ENCODE measurements around the gene DNAAF1.
"Not testable (repeated sequence)": the region's sequence is repeated elsewhere in the genome, so short reads cannot be mapped to it uniquely, and the experiment has no call there.

DNAAF1 gene

GRCh38 chr16:84111525-84111924, 33.6 kb upstream of the DNAAF1 start:
- H3K9ac ChIP-seq (ENCODE audit: low read length), result no peak overlapping the region
- H3K4me3 ChIP-seq (ENCODE audit: low read depth in 1 of 2, low read length in 2 of 2), result no peak overlapping the region
- no peaks in the 10 kb centered on the region for H3K36me3 ChIP-seq (ENCODE audit: insufficient read depth, low read length)
- no peak overlapping the region for H3K27ac ChIP-seq (ENCODE audit: low read depth, low read length)
- no peaks in the 10 kb centered on the region for H3K9me3 ChIP-seq (ENCODE audit: low read length)
- H3K27me3 ChIP-seq (ENCODE audit: control insufficient read depth in 1 of 2, insufficient read depth in 2 of 2, low read length in 2 of 2), result no peaks in the 10 kb centered on the region
- H3K4me1 ChIP-seq (ENCODE audit: insufficient read depth, low read length), result peaks cover 15% of the 10 kb centered on the region

GRCh38 chr16:84111949-84112348, 33.2 kb upstream of the DNAAF1 start:
- H3K4me1 ChIP-seq (ENCODE audit: insufficient read depth, low read length), result peaks cover 15% of the 10 kb centered on the region
- not testable (repeated sequence) for H3K9ac ChIP-seq (ENCODE audit: low read length); H3K27me3 ChIP-seq (ENCODE audit: control insufficient read depth in 1 of 2, insufficient read depth in 2 of 2, low read length in 2 of 2); H3K36me3 ChIP-seq (ENCODE audit: insufficient read depth, low read length); H3K27ac ChIP-seq (ENCODE audit: low read depth, low read length); H3K4me3 ChIP-seq (ENCODE audit: low read depth in 1 of 2, low read length in 2 of 2); H3K9me3 ChIP-seq (ENCODE audit: low read length)

GRCh38 chr16:84115919-84116719, 29.0 kb upstream of the DNAAF1 start:
- H3K27ac ChIP-seq (ENCODE audit: low read depth, low read length), result peak overlapping the region; percentile 90
- H3K9ac ChIP-seq (ENCODE audit: low read length), result peak overlapping the region; percentile 78
- H3K4me3 ChIP-seq (ENCODE audit: low read depth in 1 of 2, low read length in 2 of 2), result peak overlapping the region; percentile 94 to 95
- H3K4me1 ChIP-seq (ENCODE audit: insufficient read depth, low read length), result peaks cover 16% of the 10 kb centered on the region
- H3K36me3 ChIP-seq (ENCODE audit: insufficient read depth, low read length), result no peaks in the 10 kb centered on the region
- no peaks in the 10 kb centered on the region for H3K9me3 ChIP-seq (ENCODE audit: low read length)
- no peaks in the 10 kb centered on the region for H3K27me3 ChIP-seq (ENCODE audit: control insufficient read depth in 1 of 2, insufficient read depth in 2 of 2, low read length in 2 of 2)

GRCh38 chr16:84116720-84117493, 28.2 kb upstream of the DNAAF1 start, which contains the start of gene MBTPS1:
TSS of gene MBTPS1 (minus strand) at chr16:84116942. CDS start at chr16:84101783, 15,159 bp downstream.
- Histone ChIP-seq H3K4me1 (ENCODE audit: insufficient read depth, low read length) (peaks cover 16% of the 10 kb centered on the region), H3K9me3 (ENCODE audit: low read length) (no peaks in the 10 kb centered on the region), H3K9ac (ENCODE audit: low read length) (peak within 1 kb of the TSS; percentile 80), H3K27me3 (ENCODE audit: control insufficient read depth in 1 of 2, insufficient read depth in 2 of 2, low read length in 2 of 2) (no peaks in the 10 kb centered on the region), H3K36me3 (ENCODE audit: insufficient read depth, low read length) (no peaks in the 10 kb centered on the region), H3K4me3 (ENCODE audit: low read depth in 1 of 2, low read length in 2 of 2) (peak within 1 kb of the TSS; percentile 94 to 95), H3K27ac (ENCODE audit: low read depth, low read length) (peak within 1 kb of the TSS; percentile 90)

GRCh38 chr16:84117494-84117843, 27.6 kb upstream of the DNAAF1 start:
- peak overlapping the region; percentile 80 for H3K9ac ChIP-seq (ENCODE audit: low read length)
- H3K9me3 ChIP-seq (ENCODE audit: low read length), result no peaks in the 10 kb centered on the region
- no peaks in the 10 kb centered on the region for H3K36me3 ChIP-seq (ENCODE audit: insufficient read depth, low read length)
- H3K4me1 ChIP-seq (ENCODE audit: insufficient read depth, low read length), result peaks cover 16% of the 10 kb centered on the region
- peak overlapping the region; percentile 90 for H3K27ac ChIP-seq (ENCODE audit: low read depth, low read length)
- no peaks in the 10 kb centered on the region for H3K27me3 ChIP-seq (ENCODE audit: control insufficient read depth in 1 of 2, insufficient read depth in 2 of 2, low read length in 2 of 2)
- H3K4me3 ChIP-seq (ENCODE audit: low read depth in 1 of 2, low read length in 2 of 2), result peak overlapping the region; percentile 94 to 95

DNA sequence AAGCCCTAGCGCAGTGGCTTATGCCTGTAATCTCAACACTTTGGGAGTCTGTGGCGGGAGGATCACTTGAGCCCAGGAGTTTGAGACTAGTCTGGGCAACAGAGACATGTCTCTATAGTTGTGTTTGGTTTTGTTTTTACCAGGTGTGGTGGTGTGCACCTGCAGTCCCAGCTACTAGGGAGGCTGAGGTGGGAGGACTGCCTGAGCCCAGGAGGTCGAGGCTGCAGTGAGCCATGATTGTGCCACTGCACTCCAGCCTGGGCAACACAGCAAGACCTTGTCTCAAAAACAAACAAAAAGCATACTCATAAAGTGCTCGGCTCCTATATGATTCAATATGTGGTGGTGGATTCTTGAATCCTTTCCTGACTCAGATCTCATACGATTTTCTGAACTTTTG, 26.8 kb upstream of the DNAAF1 start:
- not testable (repeated sequence) for H3K9me3 ChIP-seq (ENCODE audit: low read length); H3K27me3 ChIP-seq (ENCODE audit: control insufficient read depth in 1 of 2, insufficient read depth in 2 of 2, low read length in 2 of 2)

GRCh38 chr16:84119368-84119767, 25.7 kb upstream of the DNAAF1 start:
- Histone ChIP-seq H3K4me3 (ENCODE audit: low read depth in 1 of 2, low read length in 2 of 2) (no peak overlapping the region), H3K4me1 (ENCODE audit: insufficient read depth, low read length) (peaks cover 16% of the 10 kb centered on the region), H3K36me3 (ENCODE audit: insufficient read depth, low read length) (peaks cover 14% of the 10 kb centered on the region), H3K27ac (ENCODE audit: low read depth, low read length) (no peak overlapping the region), H3K9ac (ENCODE audit: low read length) (no peak overlapping the region), H3K27me3 (ENCODE audit: control insufficient read depth in 1 of 2, insufficient read depth in 2 of 2, low read length in 2 of 2) (no peaks in the 10 kb centered on the region), H3K9me3 (ENCODE audit: low read length) (no peaks in the 10 kb centered on the region)

More for the DNA sequence above, 26.8 kb upstream of the DNAAF1 start:
- not testable (repeated sequence) for H3K9ac ChIP-seq (ENCODE audit: low read length); H3K4me3 ChIP-seq (ENCODE audit: low read depth in 1 of 2, low read length in 2 of 2); H3K36me3 ChIP-seq (ENCODE audit: insufficient read depth, low read length); H3K27ac ChIP-seq (ENCODE audit: low read depth, low read length)
- H3K4me1 ChIP-seq (ENCODE audit: insufficient read depth, low read length), result peaks cover 16% of the 10 kb centered on the region

GRCh38 chr16:84120023-84120422, 25.1 kb upstream of the DNAAF1 start:
- H3K9me3 ChIP-seq (ENCODE audit: low read length), result no peaks in the 10 kb centered on the region
- H3K27me3 ChIP-seq (ENCODE audit: control insufficient read depth in 1 of 2, insufficient read depth in 2 of 2, low read length in 2 of 2), result no peaks in the 10 kb centered on the region
- peaks cover 15% of the 10 kb centered on the region for H3K4me1 ChIP-seq (ENCODE audit: insufficient read depth, low read length)
- H3K9ac ChIP-seq (ENCODE audit: low read length), result no peak overlapping the region
- no peak overlapping the region for H3K27ac ChIP-seq (ENCODE audit: low read depth, low read length)
- no peak overlapping the region for H3K4me3 ChIP-seq (ENCODE audit: low read depth in 1 of 2, low read length in 2 of 2)
- H3K36me3 ChIP-seq (ENCODE audit: insufficient read depth, low read length), result peaks cover 18% of the 10 kb centered on the region

DNA sequence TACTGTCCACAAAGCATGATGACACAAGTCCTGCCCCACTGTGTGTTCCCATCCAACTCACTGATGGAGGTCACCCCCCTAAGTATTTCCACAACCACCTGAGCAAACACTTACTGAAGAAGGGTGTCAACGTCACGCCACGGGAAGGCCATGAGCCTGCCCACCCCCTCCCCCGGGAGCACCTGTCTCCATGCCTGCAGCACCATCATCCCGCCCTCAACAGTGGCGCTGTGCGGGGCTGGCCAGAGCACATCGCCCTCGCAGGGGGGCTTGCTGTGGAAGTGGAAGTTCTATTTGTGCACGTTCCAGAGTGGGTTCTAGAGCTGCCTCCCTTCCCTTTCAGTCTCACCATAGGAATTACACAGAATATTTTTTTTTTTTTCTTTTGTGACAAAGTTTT, 24.1 kb upstream of the DNAAF1 start:
- H3K27ac ChIP-seq (ENCODE audit: low read depth, low read length), result no peak overlapping the region
- H3K9ac ChIP-seq (ENCODE audit: low read length), result no peak overlapping the region
- H3K27me3 ChIP-seq (ENCODE audit: control insufficient read depth in 1 of 2, insufficient read depth in 2 of 2, low read length in 2 of 2), result no peaks in the 10 kb centered on the region
- no peaks in the 10 kb centered on the region for H3K9me3 ChIP-seq (ENCODE audit: low read length)
- H3K4me1 ChIP-seq (ENCODE audit: insufficient read depth, low read length), result peaks cover 6% of the 10 kb centered on the region
- no peak overlapping the region for H3K4me3 ChIP-seq (ENCODE audit: low read depth in 1 of 2, low read length in 2 of 2)
- peaks cover 19% of the 10 kb centered on the region for H3K36me3 ChIP-seq (ENCODE audit: insufficient read depth, low read length)

DNA sequence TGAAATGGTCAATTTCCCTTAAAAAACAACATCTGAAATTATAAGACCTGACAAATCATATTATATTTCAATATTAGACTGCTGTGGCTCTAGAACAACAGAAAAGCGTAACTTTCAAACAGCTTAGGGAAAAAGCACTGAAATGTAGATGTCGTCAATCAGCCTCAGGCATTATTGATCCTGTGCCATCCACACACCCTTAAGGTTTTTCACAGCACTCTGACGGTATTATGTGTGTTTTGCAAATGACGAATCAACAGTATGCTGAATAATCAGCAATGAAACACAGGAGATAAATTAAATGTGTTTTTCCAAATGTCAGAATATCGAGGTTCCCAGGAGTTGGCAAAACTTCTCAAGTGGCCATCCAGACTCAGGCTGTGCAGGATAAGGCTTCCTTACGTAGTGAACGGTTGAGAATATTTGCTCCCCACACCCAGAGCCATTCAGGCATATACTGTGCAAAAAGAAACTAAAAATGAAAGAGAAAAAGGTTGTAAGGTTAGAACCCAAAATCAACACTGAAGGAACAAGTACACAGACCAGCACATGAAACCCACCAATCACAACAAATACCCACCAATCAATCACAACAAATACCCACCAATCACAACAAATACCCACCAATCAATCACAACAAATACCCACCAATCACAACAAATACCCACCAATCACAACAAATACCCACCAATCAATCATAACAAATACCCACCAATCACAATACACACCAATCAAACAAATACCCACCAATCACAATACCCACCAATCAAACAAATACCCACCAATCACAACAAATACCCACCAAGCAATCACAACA, 20.6 kb upstream of the DNAAF1 start:
- no peak overlapping the region for H3K4me3 ChIP-seq (ENCODE audit: low read depth in 1 of 2, low read length in 2 of 2)
- H3K27ac ChIP-seq (ENCODE audit: low read depth, low read length), result no peak overlapping the region
- no peak overlapping the region for H3K9ac ChIP-seq (ENCODE audit: low read length)
- H3K4me1 ChIP-seq (ENCODE audit: insufficient read depth, low read length), result no peaks in the 10 kb centered on the region
- no peaks in the 10 kb centered on the region for H3K9me3 ChIP-seq (ENCODE audit: low read length)
- H3K36me3 ChIP-seq (ENCODE audit: insufficient read depth, low read length), result peaks cover 28% of the 10 kb centered on the region
- no peaks in the 10 kb centered on the region for H3K27me3 ChIP-seq (ENCODE audit: control insufficient read depth in 1 of 2, insufficient read depth in 2 of 2, low read length in 2 of 2)

GRCh38 chr16:84131117-84131516, 14.0 kb upstream of the DNAAF1 start:
- H3K4me3 ChIP-seq (ENCODE audit: low read depth in 1 of 2, low read length in 2 of 2), result no peak overlapping the region
- H3K36me3 ChIP-seq (ENCODE audit: insufficient read depth, low read length), result peaks cover 12% of the 10 kb centered on the region
- no peak overlapping the region for H3K9ac ChIP-seq (ENCODE audit: low read length)
- no peaks in the 10 kb centered on the region for H3K27me3 ChIP-seq (ENCODE audit: control insufficient read depth in 1 of 2, insufficient read depth in 2 of 2, low read length in 2 of 2)
- H3K9me3 ChIP-seq (ENCODE audit: low read length), result no peaks in the 10 kb centered on the region
- no peak overlapping the region for H3K27ac ChIP-seq (ENCODE audit: low read depth, low read length)
- H3K4me1 ChIP-seq (ENCODE audit: insufficient read depth, low read length), result no peaks in the 10 kb centered on the region
